HAP-1 (cell line): ENCODE results near the gene CLSTN3.
A peak's percentile ranks its signal among the peaks of the same experiment; 100 is the strongest.

Experiments
- DNase-seq, 2 experiments: peaks; one replicate each; pipeline ENCODE4 v3.0.0-alpha.2; 2016 to 2020; ENCODE audit warnings: low spot score in 2 of 2
- H3K27me3 ChIP-seq: fragments of 250-450 bp; sonication (Bioruptor Pico); 2 replicates; pipeline ENCODE4 v1.5.1; 2020; ENCODE audit warnings: low read depth, mild to moderate bottlenecking, moderate library complexity
- H3K36me3 ChIP-seq: fragments of 250-450 bp; sonication (Bioruptor Pico); replicated peaks from 2 replicates; pipeline ENCODE4 v1.5.1; 2020; ENCODE audit warnings: mild to moderate bottlenecking
- H3K4me1 ChIP-seq: fragments of 250-450 bp; sonication (Bioruptor Pico); 2 replicates; pipeline ENCODE4 v1.5.1; 2020; ENCODE audit warnings: mild to moderate bottlenecking
- H3K4me3 ChIP-seq: fragments of 250-450 bp; sonication (Bioruptor Pico); 2 replicates; pipeline ENCODE4 v1.5.1; 2020; ENCODE audit warnings: mild to moderate bottlenecking, moderate library complexity
- H3K9me3 ChIP-seq: fragments of 250-450 bp; sonication (Bioruptor Pico); 2 replicates; pipeline ENCODE4 v1.5.1; 2020; ENCODE audit warnings: mild to moderate bottlenecking, moderate library complexity
- in situ Hi-C: fragments of 300-500 bp; cut with MboI; formaldehyde crosslinking; loops from 3 replicates; pipeline ENCODE4 v1.14.3; 2020; ENCODE audit warnings: low sequenced_read_pairs, inconsistent platforms, mixed read lengths

The CLSTN3 gene

GRCh38 chr12:7154901-7155470, 24.8 kb downstream of the CLSTN3 start:
- H3K9me3 ChIP-seq = no peaks in the 10 kb centered on the region
- no peaks in the 10 kb centered on the region for H3K27me3 ChIP-seq
- H3K4me1 ChIP-seq = no peaks in the 10 kb centered on the region
- no peaks in the 10 kb centered on the region; the same call in 1 of the 2 replicates for H3K36me3 ChIP-seq
- no peak overlapping the region for H3K4me3 ChIP-seq
- DNase-seq = no peak
- in situ Hi-C loops = no loop called here

GRCh38 chr12:7155471-7156034, 25.4 kb downstream of the CLSTN3 start:
- in situ Hi-C loops = no loop called here
- Histone ChIP-seq H3K27me3 (no peaks in the 10 kb centered on the region), H3K4me1 (no peaks in the 10 kb centered on the region), H3K4me3 (no peak overlapping the region), H3K9me3 (no peaks in the 10 kb centered on the region), H3K36me3 (no peaks in the 10 kb centered on the region)
- no peak for DNase-seq

- in situ Hi-C loops = no loop called here
- DNase-seq = no peak
- Histone ChIP-seq H3K36me3 (no peaks in the 10 kb centered on the region), H3K4me1 (no peaks in the 10 kb centered on the region), H3K27me3 (no peaks in the 10 kb centered on the region), H3K4me3 (no peak overlapping the region), H3K9me3 (no peaks in the 10 kb centered on the region)
Measured at GRCh38 chr12:7156259-7157197, 26.4 kb downstream of the CLSTN3 start.

- in situ Hi-C loops = no loop called here
- no peaks in the 10 kb centered on the region for H3K9me3 ChIP-seq
- no peak overlapping the region for H3K4me3 ChIP-seq
- no peaks in the 10 kb centered on the region for H3K4me1 ChIP-seq
- no peak for DNase-seq
- H3K36me3 ChIP-seq = no peaks in the 10 kb centered on the region
- no peaks in the 10 kb centered on the region for H3K27me3 ChIP-seq
Measured at GRCh38 chr12:7157391-7157790, 27.2 kb downstream of the CLSTN3 start.

GRCh38 chr12:7158781-7159609, 28.8 kb downstream of the CLSTN3 start:
- H3K9me3 ChIP-seq = no peaks in the 10 kb centered on the region
- H3K4me1 ChIP-seq = no peaks in the 10 kb centered on the region
- in situ Hi-C loops = no loop called here
- H3K27me3 ChIP-seq = 0 out of 2 replicates have a peak, but pooled peaks cover 2% of the 10 kb centered on the region
- no peak for DNase-seq
- H3K36me3 ChIP-seq = no peaks in the 10 kb centered on the region
- H3K4me3 ChIP-seq = no peak overlapping the region

- Histone ChIP-seq H3K4me3 (no peak overlapping the region), H3K36me3 (no peaks in the 10 kb centered on the region), H3K9me3 (no peaks in the 10 kb centered on the region), H3K27me3 (0 out of 2 replicates have a peak, but pooled peaks cover 2% of the 10 kb centered on the region), H3K4me1 (no peaks in the 10 kb centered on the region)
- no peak for DNase-seq
- in situ Hi-C loops = no loop called here
Measured at GRCh38 chr12:7160183-7160582, 30.0 kb downstream of the CLSTN3 start.

- H3K36me3 ChIP-seq = no peaks in the 10 kb centered on the region
- in situ Hi-C loops = no loop called here
- no peak overlapping the region for H3K4me3 ChIP-seq
- 0 out of 2 replicates have a peak, but pooled peaks cover 2% of the 10 kb centered on the region for H3K27me3 ChIP-seq
- no peaks in the 10 kb centered on the region for H3K9me3 ChIP-seq
- H3K4me1 ChIP-seq = no peaks in the 10 kb centered on the region
- no peak for DNase-seq
Measured at GRCh38 chr12:7161327-7161726, 31.2 kb downstream of the CLSTN3 start.

- no peaks in the 10 kb centered on the region for H3K36me3 ChIP-seq
- in situ Hi-C loops = no loop called here
Measured at GRCh38 chr12:7161811-7162210, 31.6 kb downstream of the CLSTN3 start.

GRCh38 chr12:7162691-7163114, 32.5 kb downstream of the CLSTN3 start:
- H3K36me3 ChIP-seq = no peaks in the 10 kb centered on the region
- H3K9me3 ChIP-seq = peaks cover 8% of the 10 kb centered on the region
- peak; percentile 5 to 54 for DNase-seq
- H3K27me3 ChIP-seq = 0 out of 2 replicates have a peak, but pooled peaks cover 2% of the 10 kb centered on the region
- in situ Hi-C loops = no loop called here
- no peaks in the 10 kb centered on the region for H3K4me1 ChIP-seq
- H3K4me3 ChIP-seq = no peak overlapping the region

More at GRCh38 chr12:7161811-7162210, 31.6 kb downstream of the CLSTN3 start:
- Histone ChIP-seq H3K4me3 (no peak overlapping the region), H3K27me3 (0 out of 2 replicates have a peak, but pooled peaks cover 2% of the 10 kb centered on the region), H3K4me1 (no peaks in the 10 kb centered on the region), H3K9me3 (peaks cover 4% of the 10 kb centered on the region)
- no peak for DNase-seq

- in situ Hi-C loops = no loop called here
- H3K4me3 ChIP-seq = no peak overlapping the region
Measured at GRCh38 chr12:7169951-7170350, 39.8 kb downstream of the CLSTN3 start.

GRCh38 chr12:7171854-7172253, 41.7 kb downstream of the CLSTN3 start:
- H3K4me1 ChIP-seq = no peaks in the 10 kb centered on the region
- in situ Hi-C loops = no loop called here
- peaks cover 31% of the 10 kb centered on the region for H3K9me3 ChIP-seq
- no peaks in the 10 kb centered on the region; the same call in 1 of the 2 replicates for H3K27me3 ChIP-seq
- H3K36me3 ChIP-seq = no peaks in the 10 kb centered on the region
- DNase-seq = no peak
- no peak overlapping the region for H3K4me3 ChIP-seq

More at GRCh38 chr12:7169951-7170350, 39.8 kb downstream of the CLSTN3 start:
- no peak for DNase-seq
- Histone ChIP-seq H3K4me1 (no peaks in the 10 kb centered on the region), H3K27me3 (no peaks in the 10 kb centered on the region), H3K36me3 (no peaks in the 10 kb centered on the region), H3K9me3 (peaks cover 35% of the 10 kb centered on the region)

GRCh38 chr12:7175493-7175892, 45.3 kb downstream of the CLSTN3 start:
- Histone ChIP-seq H3K4me3 (no peak overlapping the region), H3K9me3 (peaks cover 18% of the 10 kb centered on the region), H3K27me3 (no peaks in the 10 kb centered on the region; the same call in 1 of the 2 replicates), H3K4me1 (no peaks in the 10 kb centered on the region), H3K36me3 (no peaks in the 10 kb centered on the region)
- in situ Hi-C loops = no loop called here
- no peak for DNase-seq

GRCh38 chr12:7176595-7176994, 46.4 kb downstream of the CLSTN3 start:
- Histone ChIP-seq H3K27me3 (no peaks in the 10 kb centered on the region; the same call in 1 of the 2 replicates), H3K36me3 (no peaks in the 10 kb centered on the region), H3K4me1 (no peaks in the 10 kb centered on the region), H3K9me3 (peaks cover 10% of the 10 kb centered on the region), H3K4me3 (no peak overlapping the region)
- DNase-seq = no peak
- in situ Hi-C loops = no loop called here
